HG02763 (cell line): ENCODE results near the gene PON3.
"Not testable (repeated sequence)": the region's sequence is repeated elsewhere in the genome, so short reads cannot be mapped to it uniquely, and the experiment has no call there.

ENCODE experiments used
- ATAC-seq: cut with Tn5 transposase; IDR thresholded peaks from one replicate; pipeline ENCODE4 v1.9.1; 2021; ENCODE audit warnings: mild to moderate bottlenecking, moderate library complexity; ENCODE audit not compliant: unreplicated experiment

Gene PON3

GRCh38 chr7:95412075-95412474, 15.9 kb upstream of the PON3 start:
- ATAC-seq, result no peak

DNA sequence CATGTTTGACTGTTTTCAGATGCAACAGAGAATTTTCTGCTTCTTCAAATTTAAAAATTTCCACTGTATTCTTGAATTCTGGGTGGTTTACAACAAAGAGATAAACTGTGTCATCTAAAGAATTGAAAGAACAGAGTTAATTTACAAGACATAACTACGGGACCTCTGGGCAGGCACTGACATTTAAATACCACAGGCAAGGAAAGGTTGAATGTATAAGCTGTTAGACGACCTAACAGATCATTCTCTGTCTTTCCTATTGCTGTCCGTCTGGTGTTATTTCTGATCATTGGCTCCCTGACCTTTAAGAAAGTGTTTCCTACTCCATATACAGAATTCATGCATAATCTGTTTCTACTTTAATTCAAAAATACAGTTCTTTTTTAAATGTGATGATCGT, 15.5 kb upstream of the PON3 start:
- no peak for ATAC-seq

GRCh38 chr7:95411036-95411435, 14.9 kb upstream of the PON3 start:
- no peak for ATAC-seq

DNA sequence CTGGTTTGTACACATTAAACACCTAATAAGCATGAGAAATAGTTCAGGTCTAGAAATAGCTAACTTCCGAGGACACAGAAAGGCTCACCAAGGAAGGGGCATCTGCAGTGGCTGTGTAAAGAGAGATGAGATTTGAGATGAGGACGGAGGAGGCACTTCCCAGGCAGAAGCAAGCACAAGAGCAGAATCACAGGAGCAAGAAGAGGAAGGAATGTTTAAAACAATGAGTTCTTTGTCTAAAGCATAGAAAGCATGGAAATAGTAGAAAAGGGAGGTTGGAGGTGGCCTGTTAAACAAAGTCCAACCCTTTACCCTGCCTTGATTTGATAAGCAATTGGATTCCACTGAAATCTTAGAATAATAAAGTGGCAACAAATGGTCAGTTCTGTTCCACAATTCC, 11.6 kb upstream of the PON3 start:
- ATAC-seq, result no peak

DNA sequence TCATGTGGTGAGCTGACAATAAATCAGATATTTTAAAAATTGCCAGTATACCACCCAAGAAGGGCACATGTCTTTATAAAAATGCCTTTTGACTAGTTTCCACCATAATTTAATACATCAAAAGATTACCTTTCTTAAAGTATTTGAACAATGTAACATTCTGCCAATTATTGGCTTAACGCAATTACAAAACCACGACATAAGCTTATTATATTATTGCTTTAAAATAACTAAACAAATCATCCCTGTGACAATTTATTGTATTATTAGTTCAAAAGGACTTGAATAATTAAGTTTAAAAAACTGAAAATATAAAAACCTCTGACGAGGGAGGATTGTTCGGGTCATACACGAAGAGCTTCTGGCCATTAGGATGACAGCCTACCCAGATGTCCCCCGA, 9.6 kb upstream of the PON3 start:
- ATAC-seq, result no peak

GRCh38 chr7:95405208-95405607, 9.0 kb upstream of the PON3 start:
- ATAC-seq, result no peak

DNA sequence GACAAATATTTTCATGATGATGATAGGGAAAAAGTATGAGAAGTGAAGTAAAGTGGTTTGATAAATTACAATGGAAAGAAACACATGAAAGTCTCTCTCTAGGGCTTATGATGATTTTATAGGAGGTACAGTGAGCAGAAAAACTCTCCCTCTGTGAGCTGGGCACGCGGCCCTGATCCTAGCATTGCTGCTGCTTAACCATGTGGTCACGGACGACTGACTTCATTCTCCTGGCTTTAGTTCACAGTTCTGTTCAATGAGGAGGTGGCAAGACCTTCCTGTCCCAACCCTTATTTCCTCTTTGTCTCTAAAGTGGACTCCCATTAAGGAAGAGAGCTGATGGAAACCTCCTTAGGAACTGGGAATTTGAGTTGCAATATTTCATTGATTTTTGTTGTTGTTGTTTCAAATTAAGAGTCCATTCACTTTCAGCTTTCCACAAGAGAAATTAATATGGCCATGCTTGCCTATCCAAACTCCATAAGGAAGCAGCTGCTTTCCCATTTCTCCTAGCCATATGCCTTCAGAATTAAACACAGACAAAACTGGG, 8.2 kb upstream of the PON3 start:
- no peak for ATAC-seq

DNA sequence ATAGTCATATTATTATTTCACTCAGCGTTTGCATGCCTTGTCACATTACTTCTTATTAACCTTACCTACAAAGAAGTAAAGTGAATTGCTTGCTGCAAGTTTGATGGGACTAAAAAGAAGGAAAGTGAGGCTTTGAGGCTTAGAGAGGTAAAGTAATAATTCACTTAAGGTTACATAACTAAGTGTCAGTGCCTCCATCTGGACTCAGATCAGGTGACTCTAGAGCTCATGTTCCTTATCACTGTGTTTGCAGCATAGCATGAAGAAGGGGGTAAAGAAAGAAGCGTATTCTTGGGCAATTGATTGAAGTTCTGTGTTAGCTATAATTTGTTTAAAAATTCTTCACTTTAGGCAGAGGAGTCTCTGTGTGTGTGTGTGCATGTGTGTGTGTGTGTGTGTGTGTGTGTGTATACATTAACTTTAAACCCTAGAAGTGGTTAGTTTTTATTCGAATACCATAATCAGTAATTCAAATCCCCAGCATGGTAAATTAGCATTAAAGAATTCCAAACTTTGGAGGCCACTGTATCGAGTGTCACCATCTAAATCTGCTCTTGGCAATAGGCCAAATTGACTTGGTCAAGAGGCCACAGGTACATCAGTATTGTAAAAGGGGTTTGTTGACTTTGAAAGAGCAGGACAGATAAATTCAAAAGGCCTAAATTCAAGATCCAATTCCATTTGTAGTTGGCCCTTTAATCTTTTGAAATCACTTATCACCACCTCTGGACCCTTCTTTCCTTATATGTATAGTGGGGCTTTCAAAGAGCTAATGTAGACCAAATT, 2.2 kb upstream of the PON3 start:
- ATAC-seq, result no peak

- no peak for ATAC-seq
Observed at GRCh38 chr7:95397381-95397780, 1.2 kb upstream of the PON3 start.

GRCh38 chr7:95395755-95396135, 430 bp downstream of the PON3 start:
- ATAC-seq, result no peak

DNA sequence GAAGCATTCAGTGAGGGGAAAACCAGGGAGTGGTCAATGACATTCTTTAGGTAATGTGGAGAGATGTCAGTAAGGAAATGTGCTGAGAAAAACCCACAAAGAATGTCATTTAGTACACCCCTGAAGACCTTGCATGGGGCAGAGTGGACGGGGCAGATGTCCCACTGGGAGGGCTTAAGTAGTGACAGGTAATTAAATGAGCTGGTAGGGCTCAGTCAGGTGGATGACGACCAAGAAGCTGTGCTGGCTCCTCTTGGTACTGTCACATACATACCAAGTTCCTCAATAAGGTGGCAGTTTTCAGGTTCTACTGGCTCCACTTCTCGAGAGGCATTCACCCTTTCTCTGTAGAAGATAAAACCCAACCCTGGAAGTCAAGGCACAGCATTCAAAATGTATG, 1.8 kb downstream of the PON3 start:
- no peak for ATAC-seq

GRCh38 chr7:95391761-95392160, 4.4 kb downstream of the PON3 start:
- ATAC-seq, result no peak

GRCh38 chr7:95389516-95389915, 6.7 kb downstream of the PON3 start:
- ATAC-seq, result no peak

- ATAC-seq, result not testable (repeated sequence)
Observed at GRCh38 chr7:95379457-95379856, 16.7 kb downstream of the PON3 start.

- ATAC-seq, result no peak
Observed at GRCh38 chr7:95376632-95377400, 19.4 kb downstream of the PON3 start.

- no peak for ATAC-seq
Observed at GRCh38 chr7:95375591-95376257, 20.5 kb downstream of the PON3 start.

- no peak for ATAC-seq
Observed at GRCh38 chr7:95373323-95373722, 22.9 kb downstream of the PON3 start.

DNA sequence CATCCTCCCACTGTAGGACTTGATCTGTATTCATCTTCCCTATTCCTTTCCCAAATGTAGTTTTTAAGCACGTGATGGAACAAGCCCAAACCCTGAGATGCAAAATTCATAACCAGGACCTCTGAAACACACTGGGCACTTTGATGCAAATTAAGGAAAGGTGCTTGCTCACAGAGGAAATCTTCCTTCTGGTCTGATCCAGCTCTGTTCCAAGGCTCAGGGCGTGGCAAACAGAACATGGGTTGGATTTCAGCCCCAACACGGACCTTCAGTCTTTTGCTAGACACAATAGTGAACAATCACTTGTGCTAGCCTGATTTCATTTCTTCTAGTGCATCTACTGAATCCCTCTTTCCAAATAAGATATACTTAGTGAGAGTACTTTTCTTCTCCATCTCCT, 27.9 kb downstream of the PON3 start:
- no peak for ATAC-seq

DNA sequence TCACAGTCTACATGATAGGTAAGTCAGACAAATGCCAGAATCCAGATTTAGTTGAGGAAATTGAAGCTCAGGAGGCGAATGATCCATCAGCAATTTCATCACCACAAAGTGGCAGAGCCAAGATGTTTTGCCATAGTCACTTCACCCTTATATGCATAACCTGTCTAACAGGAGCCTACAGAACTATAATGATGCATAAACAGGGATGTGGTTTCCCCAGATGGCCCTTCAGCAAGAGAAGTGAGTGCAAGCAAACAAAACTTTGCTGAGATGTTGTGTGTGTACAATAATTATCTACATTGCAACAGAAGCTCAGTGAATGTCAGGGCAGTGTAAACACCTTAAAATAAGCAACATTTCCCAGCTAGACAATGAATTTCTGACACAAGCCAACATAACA, 28.6 kb downstream of the PON3 start:
- ATAC-seq, result no peak

DNA sequence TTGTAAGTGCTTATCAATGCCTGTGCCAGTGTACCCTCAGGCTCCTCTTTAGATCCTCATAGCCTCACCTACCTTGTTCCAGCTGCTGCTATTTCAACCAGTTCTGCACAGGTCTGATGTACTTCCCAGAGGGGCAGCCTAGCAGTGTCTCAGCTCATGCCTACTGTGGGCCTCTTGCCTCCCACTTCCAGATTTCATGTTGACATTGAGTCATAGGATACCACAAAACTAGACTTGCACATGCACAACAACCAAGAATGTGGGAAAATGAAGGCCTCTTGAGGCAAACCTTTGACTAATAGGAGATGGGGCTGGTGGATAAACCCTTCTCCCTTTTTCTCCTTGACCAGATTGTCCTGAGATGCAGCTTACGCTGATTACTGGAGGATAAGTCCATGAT, 31.0 kb downstream of the PON3 start:
- ATAC-seq, result no peak

DNA sequence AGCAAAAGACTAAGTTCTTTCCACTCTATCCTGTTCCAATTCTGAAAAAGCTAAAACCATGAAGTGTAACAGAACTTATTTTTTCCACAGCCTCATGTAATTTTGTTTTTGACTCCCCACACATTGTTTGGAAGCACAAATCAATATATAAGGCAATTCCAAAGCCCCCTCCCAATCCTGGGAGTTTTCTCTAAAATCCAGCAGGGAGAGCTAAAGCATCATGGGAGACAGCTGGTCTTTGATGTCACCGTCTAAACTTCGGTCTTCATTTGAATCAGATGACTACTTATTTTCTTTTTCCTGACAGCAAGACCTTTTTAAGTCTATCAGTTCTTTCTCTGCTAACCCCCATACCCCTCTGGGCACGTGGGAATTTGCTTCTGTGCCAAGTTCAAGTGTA, 38.6 kb downstream of the PON3 start:
- no peak for ATAC-seq
